HG02943 (cell line): ENCODE results near the gene PHF20.
"Not testable (repeated sequence)": the region's sequence is repeated elsewhere in the genome, so short reads cannot be mapped to it uniquely, and the experiment has no call there.

Experiments used
- ATAC-seq: cut with Tn5 transposase; IDR thresholded peaks from one replicate; pipeline ENCODE4 v1.9.1; 2021; ENCODE audit warnings: mild to moderate bottlenecking, low read depth, moderate library complexity; ENCODE audit not compliant: unreplicated experiment

The PHF20 gene

DNA sequence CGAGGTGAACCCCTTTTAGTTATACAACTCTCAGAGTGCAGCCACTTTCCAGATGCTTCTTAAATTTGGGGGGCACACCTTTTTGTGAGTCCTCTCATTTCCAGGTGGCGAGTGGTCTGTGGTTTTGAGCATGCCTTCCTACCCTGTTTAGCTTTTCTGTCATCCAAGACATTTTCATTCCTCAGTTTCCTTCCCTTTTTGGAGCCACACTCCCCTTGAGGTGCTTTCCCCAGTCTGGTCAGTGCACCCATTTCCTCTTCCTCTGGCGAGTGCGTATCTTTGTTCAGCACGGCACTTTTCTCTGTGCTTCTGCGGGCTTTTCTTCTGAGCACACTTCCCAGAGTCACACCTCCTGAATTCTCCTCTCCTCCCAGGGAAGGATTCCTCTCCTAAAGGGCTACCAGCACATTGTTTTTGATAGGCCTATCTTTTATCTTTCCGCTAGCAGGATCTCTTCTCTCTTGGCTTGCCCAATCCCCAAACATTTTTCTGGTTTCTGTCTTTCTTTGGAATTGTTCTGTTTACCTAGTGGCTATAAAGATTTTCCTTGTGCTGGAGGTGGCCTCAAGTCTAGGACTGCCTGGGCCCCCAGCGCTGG lies 1.4 kb downstream of the PHF20 start:
- ATAC-seq: no peak

DNA sequence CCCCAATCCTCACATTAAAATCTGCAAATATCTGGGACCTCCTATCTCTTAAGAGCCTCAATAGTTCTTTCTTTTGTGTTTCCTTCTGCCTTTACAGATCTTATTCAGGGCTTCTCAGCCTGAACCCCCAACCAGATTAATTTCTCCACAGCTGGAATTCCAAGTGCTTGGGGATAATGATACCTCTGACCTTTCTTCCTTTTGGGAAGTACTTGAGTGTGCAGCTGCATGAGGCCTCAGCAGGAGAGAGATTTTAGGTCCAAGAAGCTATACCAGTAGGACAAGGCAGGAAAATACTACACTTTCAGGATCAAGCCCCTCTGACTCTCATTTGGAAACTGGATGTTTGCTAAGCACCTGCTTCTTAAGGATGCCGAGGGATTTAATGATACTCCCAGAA lies 2.6 kb downstream of the PHF20 start:
- ATAC-seq: no peak

- no peak for ATAC-seq
These were observed 4.8 kb downstream of the PHF20 start for GRCh38 chr20:35776513-35777101.

GRCh38 chr20:35783811-35784210 lies 12.0 kb downstream of the PHF20 start:
- not testable (repeated sequence) for ATAC-seq

DNA sequence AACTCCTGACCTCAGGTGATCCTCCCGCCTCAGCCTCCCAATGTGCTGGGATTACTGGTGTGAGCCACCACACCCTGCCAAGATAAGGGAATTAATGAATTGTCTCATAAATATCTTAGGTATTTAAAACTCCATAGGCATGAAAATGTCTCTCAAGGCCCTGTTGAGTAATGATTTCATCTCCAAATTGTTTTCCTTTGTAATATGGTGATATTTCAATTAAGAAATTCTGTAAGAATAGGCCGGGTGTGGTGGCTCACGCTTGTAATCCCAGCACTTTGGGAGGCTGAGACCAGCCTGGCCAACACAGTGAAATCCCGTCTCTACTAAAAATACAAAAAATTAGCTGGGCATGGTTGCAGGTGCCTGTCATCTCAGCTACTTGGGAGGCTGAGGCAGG lies 13.7 kb downstream of the PHF20 start:
- not testable (repeated sequence) for ATAC-seq

DNA sequence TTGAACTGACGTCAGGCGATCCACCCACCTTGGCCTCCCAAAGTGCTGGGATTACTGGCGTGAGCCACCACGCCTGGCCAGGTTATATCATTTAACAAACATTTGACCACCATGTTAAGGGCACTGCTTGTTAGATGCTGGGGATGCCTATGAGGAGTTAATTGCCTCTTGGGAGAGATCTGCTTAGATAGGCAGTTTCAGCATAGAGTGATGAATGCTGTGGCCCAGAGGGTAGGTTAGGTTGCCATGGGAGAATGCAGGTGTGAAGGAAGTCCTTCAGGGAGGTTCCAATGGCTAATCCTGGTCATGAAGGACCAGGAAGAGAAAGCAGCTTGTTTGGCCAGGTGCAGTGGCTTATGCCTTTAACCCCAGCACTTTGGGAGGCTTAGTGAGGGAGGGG lies 17.0 kb downstream of the PHF20 start:
- no peak for ATAC-seq

DNA sequence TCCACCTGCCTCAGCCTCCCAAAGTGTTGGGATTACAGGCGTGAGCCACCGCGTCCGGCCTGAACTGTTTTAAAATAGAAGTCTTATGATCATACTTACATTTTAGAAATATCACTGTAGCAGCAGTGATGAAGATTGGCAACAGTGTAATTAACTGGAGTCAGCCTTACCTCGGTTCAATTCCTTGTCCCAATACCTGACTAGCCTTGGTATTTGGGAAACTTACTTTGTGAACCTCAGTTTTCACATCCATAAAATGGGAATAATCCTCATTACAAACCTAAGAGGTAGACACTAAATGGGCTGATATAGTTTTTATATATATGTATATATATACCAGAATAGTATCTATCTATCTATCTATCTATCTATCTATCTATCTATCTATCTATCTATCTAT lies 19.3 kb downstream of the PHF20 start:
- no peak for ATAC-seq

DNA sequence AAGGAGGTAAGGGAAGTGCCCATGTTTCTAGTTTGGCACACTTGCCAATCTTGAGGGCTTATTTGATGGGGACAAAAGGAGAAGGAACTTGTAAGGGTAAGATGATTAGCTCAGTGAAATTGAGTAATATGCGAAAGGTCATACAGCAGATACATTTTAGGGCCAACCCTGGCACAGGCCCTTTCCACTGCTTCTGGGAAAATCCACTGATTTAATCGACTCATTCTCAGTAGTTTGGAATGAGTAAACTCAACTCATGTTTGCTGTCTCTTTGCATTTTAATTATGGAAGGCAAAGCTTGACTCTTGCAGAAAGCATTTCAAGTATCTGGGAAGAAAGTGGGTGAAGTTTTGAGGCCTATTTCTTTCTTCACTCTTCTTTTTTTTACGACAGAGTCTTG lies 20.0 kb downstream of the PHF20 start:
- ATAC-seq: no peak

GRCh38 chr20:35792740-35793139 lies 20.9 kb downstream of the PHF20 start:
- ATAC-seq: no peak

DNA sequence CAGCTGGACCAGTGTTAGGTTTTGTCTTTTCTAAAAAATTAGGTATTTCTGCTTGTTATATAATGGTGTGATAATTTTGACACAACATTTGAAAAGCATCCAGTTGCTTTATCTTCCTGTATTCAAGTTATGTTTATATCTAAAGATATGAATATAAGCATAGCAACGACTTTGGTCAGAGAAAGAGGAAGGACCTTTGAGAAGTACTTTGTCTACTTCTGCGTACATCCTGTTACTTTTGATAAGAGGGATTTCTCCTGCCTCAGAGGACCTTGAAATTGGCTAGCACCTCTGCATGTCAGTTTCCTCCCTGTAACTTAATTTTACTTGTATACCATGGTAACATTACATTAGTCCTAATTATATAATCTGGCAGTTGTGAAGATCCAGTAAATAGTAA lies 24.8 kb downstream of the PHF20 start:
- no peak for ATAC-seq

GRCh38 chr20:35801865-35802264 lies 30.1 kb downstream of the PHF20 start:
- no peak for ATAC-seq

DNA sequence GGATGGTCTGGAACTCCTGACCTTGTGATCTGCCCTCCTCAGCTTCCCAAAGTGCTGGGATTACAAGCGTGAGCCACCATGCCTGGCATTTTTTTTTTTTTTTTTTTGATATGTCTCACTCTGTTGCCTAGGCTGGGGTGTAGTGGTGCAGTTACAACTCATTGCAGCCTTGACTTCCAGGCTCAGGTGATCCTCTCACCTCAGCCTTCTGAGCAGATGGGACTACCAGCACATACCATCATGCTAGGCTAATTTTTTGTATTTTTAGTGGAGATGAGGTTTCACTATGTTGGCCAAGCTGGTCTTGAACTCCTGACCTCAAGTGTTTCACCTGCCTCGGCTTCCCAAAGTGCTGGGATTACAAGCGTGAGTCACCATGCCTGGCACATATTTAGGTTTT lies 34.3 kb downstream of the PHF20 start:
- no peak for ATAC-seq

DNA sequence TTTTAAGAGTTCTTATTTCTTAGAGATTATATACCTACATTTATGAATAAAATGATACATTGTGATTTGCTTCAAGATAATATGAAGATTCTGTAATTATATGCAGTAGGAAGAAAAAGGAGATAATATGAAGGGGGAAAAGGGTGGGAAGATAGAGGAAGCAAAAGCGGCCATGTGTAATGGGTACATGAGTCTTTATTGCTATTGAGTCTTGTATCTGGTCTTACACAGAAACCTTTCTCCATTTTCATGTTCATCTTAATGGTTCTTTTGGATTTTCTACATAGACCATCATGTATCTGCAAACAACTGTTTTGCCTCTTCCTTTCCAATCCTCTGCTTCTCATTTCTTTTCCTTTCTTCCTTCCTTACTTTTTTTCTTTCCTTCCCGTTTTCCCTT lies 36.1 kb downstream of the PHF20 start:
- ATAC-seq: no peak

DNA sequence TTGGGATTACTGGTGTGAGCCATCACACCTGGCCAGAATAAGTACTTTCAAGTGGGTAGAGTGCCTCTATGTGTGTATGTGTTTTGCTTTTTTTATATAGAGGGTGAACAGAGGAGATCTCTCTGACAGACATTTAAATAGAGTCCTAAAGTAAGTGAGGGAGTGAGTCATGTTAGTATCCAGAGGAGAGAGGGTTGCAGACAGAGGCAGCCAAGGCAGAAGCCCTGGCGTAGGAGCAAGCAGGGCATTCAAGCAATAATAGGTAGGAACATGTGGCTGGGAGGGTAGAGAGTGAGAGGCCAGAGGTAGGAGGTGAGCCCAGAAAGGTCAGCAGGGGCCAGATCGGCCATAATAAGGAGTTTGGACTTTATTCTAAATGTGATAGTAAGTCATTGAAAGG lies 48.9 kb downstream of the PHF20 start:
- no peak for ATAC-seq

GRCh38 chr20:35821807-35822242 lies 50.0 kb downstream of the PHF20 start:
- ATAC-seq: no peak

DNA sequence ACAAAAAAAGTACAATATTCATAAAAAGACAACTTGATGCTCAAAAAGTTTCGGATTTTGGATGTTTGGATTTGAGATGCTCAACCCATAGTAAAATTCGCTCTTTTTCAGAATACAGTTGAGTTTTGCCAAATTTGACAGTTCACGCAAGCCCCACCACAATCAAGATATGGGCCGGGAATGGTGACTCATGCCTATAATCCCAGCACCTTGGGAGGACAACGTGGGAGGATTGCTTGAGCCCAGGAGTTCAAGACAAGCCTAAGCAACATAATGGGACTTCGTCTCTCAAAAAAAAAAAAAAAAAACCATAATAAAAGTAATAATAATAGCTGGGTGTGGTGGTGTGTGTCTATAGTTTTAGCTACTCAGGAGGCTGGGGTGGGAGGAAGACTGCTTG lies 51.3 kb downstream of the PHF20 start:
- ATAC-seq: no peak

GRCh38 chr20:35823937-35824336 lies 52.1 kb downstream of the PHF20 start:
- ATAC-seq: no peak

DNA sequence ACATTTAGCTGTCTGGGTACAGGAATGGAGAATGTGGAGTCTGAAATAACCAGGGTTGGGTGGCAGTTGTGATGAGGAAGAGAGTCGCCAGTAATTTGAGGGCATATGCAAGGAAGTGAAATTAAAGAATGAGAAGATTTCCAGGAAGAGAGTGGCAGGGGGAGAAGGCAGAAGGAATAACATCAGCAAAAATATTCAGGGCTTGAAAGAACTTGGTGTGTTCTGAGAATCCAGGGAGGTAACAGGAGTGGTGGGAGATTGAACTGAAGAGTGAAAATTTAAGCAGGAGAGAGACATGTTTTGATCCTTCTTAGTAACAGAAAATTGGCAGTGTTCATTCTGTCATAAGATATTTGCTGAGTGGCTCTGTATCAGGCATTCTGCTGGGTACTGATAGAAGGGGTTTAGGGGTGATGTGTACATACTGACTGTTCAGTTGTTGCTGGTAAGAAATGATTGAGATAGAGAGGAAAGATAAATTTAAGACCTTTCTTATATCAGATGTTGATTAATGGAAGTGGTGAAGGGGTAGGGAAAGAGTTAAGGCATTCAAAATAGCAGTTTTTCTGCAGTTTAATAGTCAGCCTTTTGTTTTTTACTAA lies 54.7 kb downstream of the PHF20 start:
- ATAC-seq: no peak

- ATAC-seq: no peak
These were observed 56.6 kb downstream of the PHF20 start for GRCh38 chr20:35828434-35828833.

DNA sequence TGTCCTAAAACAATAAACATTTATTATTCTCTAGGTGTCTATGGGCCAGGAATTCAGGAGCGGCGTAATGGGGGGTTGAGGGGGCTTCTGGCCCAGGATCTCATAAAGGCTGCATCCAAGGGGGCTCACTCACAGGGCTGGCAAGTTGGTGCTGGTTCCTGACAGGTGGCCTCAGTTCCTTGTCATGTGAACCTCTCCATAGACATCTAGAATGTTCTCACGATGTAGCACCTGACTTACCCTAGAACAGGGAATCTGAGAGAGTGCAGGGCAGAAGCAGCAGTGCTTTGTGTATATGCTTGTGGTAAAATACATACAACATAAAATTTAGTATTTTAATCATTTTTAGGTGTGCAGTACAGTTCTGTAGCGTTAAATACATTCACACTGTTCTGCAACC lies 57.1 kb downstream of the PHF20 start:
- no peak for ATAC-seq

- no peak for ATAC-seq
These were observed 58.4 kb downstream of the PHF20 start for GRCh38 chr20:35830264-35830663.

DNA sequence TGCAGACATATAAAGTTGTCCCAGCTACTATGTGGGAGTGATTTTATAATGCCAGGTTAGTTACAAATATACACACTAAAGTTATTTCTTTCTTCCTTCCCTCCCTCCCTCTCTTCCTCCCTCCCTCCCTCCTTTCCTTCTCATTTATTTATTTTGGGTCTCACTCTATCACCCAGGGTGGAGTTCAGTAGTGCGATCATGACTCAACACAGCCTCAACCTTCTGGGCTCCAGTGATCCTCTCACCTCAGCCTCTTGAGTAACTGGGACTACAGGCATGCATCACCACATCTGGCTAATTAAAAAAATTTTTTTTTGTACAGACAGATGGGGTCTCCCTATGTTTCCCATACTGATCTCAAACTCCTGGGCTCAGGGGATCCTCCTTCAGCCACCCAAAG lies 59.2 kb downstream of the PHF20 start:
- ATAC-seq: no peak
